ENCODE data around the gene ARHGAP26.
A peak's percentile ranks its signal among the peaks of the same experiment; 100 is the strongest.

The ARHGAP26 gene

DNA sequence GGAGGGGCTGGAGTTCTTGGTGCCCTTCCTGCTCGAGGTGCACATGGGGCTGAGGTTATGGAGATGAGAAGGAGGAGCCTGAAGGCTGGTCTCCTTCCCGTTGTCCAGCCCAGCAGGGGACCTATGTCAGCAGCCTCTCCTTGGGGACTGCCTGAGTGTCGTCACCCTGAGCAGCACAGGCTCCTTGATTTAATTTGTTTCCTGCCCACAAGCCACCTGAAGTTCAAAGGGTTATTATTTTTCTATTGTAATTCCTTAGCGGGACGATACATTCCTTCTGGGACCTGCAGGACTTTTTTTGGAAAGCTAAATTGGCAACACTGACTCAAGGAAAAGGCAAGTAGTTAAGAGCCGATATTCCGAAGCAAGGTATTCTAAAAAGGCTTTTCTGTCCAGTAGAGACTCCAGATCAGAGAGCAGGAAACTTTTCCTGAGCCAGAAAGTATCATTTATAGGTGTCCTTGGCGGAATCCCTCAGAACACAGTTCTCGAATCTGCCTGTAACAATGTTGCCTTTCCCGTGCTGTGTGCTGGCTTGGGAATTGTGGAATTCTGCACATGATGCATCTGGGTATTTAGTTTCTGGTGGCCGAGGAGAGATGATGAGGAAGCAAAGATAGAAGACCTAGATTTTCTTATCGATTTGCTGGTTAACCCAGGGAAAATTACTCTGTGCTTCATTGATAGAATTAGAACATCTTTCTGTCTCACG lies 55.4 kb downstream of the ARHGAP26 start:
- peak overlapping the region; percentile 1 to 9 for H3K4me3 ChIP-seq
- TF ChIP-seq CTCF (IDR thresholded peaks at IDR 0.05), result no peak
- no peaks in the 10 kb centered on the region for H3K27me3 ChIP-seq
- intact Hi-C loops (cut with DNase I; ENCODE audit: low total_unique reads), result no loop called here
- H3K4me1 ChIP-seq, result peaks cover 0 to 50% (median 33%) of the 10 kb centered on the region in 4 donors
- no peaks in the 10 kb centered on the region for H3K9me3 ChIP-seq
- no peak for DNase-seq
- H3K36me3 ChIP-seq, result no peaks in the 10 kb centered on the region
- H3K27ac ChIP-seq, result peak overlapping the region; percentile 5 to 45

GRCh38 chr5:142826093-142826492 lies 55.9 kb downstream of the ARHGAP26 start:
- Histone ChIP-seq H3K36me3 (no peaks in the 10 kb centered on the region), H3K9me3 (no peaks in the 10 kb centered on the region), H3K4me1 (peaks cover 0 to 54% (median 33%) of the 10 kb centered on the region in 4 donors), H3K27me3 (no peaks in the 10 kb centered on the region), H3K4me3 (no peak overlapping the region), H3K27ac (peak overlapping the region; percentile 5 to 45)
- intact Hi-C loops (cut with DNase I; ENCODE audit: low total_unique reads), result no loop called here
- no peak for DNase-seq
- TF ChIP-seq CTCF (IDR thresholded peaks at IDR 0.05), result no peak

DNA sequence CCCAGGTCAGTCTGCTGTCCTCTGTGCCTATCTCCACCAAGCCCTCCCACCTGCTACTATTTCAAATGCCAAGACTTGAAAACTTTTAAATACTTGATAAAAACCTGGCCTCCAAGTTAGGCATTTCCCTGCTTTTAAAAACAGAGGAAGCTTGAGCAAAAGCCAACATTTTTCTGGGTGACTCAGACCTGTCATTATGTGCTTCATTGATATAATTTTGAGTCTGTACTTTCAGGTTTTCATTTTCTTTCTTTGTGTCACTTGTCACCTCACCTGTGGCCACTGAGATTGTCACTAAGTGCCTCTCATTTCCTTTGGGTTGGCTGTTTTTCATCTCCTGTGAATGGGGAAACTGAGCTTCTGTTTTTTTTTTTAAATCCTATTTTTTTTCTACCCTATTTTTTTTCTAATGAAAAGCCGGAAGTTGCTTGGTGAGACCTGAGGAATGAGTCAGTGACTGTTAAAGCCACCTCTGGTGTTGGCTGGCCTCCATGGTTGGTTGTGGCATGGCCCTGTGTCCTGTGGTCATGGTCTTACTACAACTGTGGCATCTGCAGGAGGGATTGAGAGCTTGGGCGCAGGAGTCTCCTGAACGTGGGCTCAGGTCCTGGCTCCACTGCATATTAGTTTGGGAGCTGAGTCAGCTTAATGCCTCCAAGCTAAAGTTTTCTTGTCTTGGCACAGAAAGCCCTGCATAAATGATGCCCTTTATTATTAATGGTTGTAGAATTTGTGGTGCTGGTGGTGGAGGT lies 56.7 kb downstream of the ARHGAP26 start:
- peaks cover 0 to 54% (median 33%) of the 10 kb centered on the region in 4 donors for H3K4me1 ChIP-seq
- H3K36me3 ChIP-seq, result no peaks in the 10 kb centered on the region
- H3K27ac ChIP-seq, result peak overlapping the region; percentile 4 to 19
- DNase-seq, result no peak
- H3K4me3 ChIP-seq, result no peak overlapping the region
- no peak for TF ChIP-seq CTCF (IDR thresholded peaks at IDR 0.05)
- H3K27me3 ChIP-seq, result no peaks in the 10 kb centered on the region
- no peaks in the 10 kb centered on the region for H3K9me3 ChIP-seq
- intact Hi-C loops (cut with DNase I; ENCODE audit: low total_unique reads), result no loop called here

DNA sequence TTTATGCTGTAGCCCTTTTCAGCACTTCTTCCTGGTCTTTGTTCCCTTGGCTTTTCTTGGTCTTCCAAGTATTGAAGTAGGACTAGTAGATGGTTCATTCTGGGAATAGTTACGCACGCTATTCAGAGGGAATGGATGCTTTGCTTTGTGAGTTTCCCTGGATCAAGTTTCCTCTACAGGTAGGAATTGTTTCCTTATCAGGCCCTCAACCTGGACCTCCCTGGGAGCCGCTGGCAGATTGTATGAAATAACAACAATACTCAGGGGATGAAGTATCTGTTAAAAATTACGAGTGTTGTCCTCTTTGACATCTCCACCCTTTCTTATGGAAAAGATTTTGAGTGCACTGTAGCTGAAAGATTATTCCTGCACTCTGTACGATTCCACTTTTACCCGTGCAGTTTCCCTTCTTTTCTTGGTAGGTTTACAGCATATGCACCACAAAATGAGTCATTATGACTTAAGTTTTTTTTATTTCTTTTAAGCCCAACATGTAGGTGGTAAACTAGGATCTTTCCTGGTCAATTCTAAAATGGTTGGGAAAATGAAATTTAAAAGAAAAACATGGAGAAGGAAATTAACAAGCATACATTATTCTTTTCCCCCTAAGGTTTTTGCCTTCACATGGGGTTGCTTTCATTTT lies 57.9 kb downstream of the ARHGAP26 start:
- Histone ChIP-seq H3K9me3 (no peaks in the 10 kb centered on the region), H3K27me3 (no peaks in the 10 kb centered on the region), H3K36me3 (no peaks in the 10 kb centered on the region), H3K27ac (no peak overlapping the region), H3K4me3 (no peak overlapping the region), H3K4me1 (peaks cover 0 to 54% (median 32%) of the 10 kb centered on the region in 4 donors)
- intact Hi-C loops (cut with DNase I; ENCODE audit: low total_unique reads), result no loop called here
- TF ChIP-seq CTCF (IDR thresholded peaks at IDR 0.05), result no peak
- no peak for DNase-seq

DNA sequence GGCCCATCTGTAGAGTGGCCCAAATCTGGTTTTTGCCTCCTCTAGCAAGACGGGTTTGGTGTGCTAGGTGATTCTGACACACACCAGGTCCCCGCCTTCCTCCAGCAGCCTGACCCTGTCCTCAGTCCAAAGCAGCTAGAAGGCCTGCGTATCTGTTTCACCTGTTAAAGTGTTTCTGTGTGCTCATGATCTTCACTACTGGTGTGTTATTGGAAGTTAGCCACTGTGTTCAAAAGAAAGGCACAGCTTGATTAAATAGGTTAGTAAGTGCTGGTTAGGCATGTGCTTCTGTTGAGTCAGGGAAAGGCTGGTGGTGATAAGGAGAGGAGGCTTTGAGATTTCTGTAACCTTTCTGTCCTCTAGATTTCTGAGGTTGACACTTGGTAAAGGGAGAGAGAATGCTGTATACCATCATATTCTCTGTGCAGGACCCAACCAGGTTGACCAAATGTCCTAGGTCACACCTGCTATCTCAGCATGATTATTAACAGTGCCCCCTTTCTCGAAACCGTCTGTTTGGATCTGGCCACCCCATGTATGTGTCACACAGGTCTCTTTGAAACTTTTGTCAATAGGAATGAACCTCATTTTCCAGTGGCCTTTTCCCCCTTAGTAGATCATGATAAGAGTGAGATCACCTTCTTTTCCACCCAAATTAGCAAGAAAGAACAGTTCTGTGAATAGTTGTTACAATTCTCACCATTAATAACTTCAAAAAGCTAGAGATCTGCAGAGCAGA lies 58.8 kb downstream of the ARHGAP26 start:
- TF ChIP-seq CTCF (IDR thresholded peaks at IDR 0.05), result no peak
- intact Hi-C loops (cut with DNase I; ENCODE audit: low total_unique reads), result no loop called here
- Histone ChIP-seq H3K9me3 (no peaks in the 10 kb centered on the region), H3K36me3 (no peaks in the 10 kb centered on the region), H3K27ac (no peak overlapping the region), H3K4me3 (no peak overlapping the region), H3K27me3 (no peaks in the 10 kb centered on the region), H3K4me1 (peaks cover 0 to 54% (median 31%) of the 10 kb centered on the region in 4 donors)
- no peak for DNase-seq
